GM21447 (cell line): ENCODE data around the gene HNF4A.
"Not testable (repeated sequence)": the region's sequence is repeated elsewhere in the genome, so short reads cannot be mapped to it uniquely, and the experiment has no call there.

Source experiments
- ATAC-seq: cut with Tn5 transposase; IDR thresholded peaks from one replicate; pipeline ENCODE4 v1.9.1; 2021; ENCODE audit not compliant: unreplicated experiment

The HNF4A gene

DNA sequence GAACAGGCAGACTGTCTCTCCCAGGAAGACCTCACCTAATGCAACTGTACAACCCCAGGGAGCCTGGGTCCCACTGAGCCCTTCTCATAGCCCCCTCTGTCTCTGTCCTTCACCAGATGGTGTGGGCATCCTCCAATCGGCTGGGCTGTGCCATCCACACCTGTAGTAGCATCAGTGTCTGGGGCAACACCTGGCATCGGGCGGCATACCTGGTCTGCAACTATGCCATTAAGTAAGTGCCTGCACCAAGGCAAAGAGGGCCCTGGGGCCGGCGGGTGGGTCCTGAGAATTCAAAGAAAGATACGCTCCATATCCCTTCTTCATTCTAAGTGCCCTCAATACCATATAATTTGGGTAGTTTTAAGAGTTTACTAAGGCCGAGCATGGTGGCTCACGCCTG lies 10.4 kb upstream of the HNF4A start:
- no peak for ATAC-seq

DNA sequence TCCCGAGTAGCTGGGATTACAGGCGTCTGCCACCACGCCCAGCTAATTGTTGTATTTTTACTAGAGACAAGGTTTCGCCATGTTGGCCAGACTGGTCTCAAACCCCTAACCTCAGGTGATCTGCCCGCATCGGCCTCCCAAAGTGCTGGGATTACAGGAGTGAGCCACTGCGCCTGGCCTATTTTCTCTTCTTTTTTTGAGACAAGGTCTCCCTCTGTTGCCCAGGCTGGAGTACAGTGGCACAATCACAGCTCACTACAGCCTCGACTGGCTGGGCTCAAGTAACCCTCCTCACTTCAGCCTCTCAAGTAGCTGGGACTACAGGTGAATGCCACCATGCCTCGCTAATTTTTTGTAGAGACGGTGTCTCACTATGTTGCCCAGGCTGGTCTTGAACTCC lies 9.6 kb upstream of the HNF4A start:
- ATAC-seq = not testable (repeated sequence)

DNA sequence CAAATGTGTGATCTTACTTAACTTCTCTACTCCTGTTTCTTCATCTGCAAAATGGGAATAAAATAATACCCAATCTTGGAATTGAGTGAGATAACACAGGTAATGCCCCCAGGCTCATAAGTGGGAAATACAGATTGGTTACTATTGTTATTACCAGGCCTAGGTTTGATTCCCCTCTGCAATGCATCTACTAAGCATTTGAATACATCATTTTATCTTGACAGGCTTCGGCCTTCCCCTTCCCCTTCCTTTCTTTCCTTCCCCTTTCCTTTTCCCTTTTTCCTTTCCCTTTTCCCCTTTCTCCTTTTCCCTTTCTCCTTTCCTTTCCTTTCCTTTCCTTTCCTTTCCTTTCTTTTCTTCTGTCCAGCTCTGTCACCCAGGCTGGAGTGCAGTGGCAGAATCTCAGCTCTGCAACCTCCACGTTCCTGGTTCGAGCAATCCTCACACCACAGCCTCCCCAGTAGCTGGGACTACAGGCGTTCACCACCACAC lies 7.3 kb upstream of the HNF4A start:
- no peak for ATAC-seq

DNA sequence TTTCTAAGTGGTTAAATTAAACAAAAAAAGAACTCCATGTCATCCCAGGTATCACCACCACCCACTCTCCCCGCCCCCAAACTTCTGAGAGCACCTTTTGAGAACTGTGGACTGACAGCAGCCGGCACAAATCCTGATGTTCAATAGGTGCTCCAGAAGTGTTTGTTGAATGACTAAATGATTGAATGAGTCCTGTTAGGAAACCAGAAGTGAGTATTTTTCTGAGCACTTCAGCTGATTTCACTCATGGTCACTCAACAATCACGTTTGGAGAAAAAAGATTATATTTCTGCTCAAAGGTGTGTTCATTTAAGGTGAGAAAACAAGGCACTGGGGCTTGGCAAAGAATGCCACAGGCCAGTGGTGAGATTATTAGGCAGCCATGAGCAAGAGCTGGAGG lies 6.2 kb upstream of the HNF4A start:
- no peak for ATAC-seq

DNA sequence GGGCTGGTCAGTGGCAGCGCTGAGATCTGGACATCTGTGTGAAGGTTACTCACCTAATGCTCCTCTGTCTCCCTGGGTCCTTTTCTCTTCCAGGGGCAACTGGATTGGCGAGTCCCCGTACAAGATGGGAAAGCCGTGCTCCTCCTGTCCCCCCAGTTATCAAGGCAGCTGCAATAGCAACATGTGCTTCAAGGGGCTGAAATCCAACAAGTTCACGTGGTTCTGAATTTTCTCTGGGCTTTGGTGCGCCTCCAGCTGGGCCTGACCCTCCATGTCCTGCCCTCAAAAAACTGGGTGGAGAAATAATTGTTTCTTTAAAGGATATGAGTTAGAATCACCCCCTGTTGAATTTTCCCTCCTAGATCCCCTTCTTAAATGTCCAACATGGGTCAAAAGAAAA lies 4.9 kb upstream of the HNF4A start:
- no peak for ATAC-seq

DNA sequence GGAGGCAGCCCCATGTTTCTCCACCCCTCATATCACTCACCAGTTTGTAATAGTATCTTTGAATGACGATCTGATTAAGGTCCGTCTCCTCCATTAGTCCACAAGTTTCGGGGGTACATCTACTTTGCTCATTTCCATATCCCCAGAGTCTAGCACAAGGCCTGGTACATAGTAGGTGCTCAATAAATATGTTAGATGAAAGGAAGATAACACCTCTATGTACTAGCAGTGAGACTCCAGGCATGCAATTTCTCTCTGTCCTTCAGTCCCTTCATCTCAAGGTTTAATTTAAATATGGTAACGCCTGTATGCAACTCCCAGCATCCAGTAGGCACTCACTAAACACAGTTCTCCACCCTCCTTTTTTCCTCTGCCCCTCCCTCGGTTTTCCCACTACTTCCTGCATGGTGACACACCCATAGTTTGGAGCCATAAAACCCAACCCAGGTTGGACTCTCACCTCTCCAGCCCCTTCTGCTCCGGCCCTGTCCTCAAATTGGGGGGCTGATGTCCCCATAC lies 461 bp upstream of the HNF4A start:
- no peak for ATAC-seq

DNA sequence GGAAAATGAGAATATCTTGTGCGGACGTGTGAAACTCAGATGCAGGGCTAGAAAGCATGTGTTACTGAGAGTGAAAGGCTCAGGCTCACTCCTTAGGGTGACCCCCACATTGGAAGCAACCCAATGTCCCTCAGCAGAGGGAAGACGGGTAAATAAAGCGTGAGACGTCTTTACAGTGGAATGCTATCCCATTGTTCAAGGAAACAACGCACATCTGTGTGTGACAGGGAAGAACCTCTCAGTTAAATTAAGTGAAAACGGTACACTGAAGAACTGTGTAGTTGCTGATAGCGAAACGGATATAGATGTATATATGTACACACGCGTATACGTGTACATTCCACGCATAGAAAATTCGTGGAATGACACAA lies 839 bp downstream of the HNF4A start:
- no peak for ATAC-seq

DNA sequence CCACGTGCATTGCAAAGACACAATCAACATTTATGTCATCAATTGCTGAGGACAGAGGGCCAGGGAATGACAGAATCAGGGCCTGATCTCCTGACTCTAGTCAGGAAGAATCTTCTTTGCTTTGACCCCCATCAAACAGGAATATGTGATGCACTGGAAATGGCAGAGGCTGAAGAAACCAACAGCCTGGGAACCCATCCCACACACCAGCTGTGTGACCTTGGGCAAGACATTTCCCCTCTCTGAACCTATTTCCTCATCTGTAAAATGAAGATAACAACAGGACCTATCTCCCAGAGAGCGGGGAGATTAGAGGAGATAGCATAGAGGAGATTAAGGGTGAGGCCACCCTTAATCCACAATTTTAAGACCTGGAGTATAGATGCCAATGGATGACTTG lies 1.5 kb downstream of the HNF4A start:
- ATAC-seq = no peak

DNA sequence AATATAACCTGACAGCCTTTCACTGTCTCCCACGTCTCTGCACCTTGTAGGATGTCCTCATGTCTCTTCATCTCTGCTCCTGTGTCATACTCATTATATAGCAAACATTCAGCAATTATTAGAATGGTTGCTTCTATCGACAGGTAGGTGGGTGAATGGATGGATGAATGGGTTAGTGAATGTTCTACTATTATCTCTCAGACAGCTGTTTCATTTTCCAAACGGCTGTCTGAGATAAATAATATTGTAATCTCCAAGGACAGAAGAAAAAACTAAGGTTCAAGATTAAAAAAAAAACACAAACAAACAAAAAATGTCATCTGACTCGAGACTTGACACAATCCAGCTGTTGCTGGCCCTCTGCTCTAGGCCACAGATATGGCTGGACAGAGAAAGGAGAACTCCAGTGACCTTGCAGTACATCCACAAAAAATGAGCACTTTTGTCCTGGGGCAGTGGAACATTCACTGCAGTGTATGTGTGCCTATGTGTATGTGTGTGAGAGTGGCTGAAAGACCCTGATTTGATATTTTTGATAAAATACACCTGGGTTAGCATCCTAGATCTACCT lies 2.1 kb downstream of the HNF4A start:
- ATAC-seq = no peak

DNA sequence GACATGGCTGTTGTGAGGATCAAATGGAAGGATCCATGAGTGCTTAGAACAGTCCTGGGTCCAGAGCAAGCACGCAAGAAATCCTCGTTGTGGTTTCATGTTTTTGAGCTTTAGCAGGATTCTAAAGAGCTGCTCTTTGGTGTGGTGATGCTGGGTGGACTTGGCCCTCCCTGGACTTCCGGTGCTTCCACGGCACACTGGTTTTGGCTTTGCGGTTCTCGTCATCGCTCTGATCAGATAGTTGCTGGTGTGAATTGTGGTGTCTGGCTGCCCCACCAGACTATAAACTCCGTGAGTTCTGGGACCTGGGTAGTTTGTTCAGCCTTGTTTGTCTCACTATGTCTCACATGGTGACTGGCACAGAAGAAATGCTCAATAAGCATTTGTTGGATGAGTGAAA lies 3.3 kb downstream of the HNF4A start:
- no peak for ATAC-seq

DNA sequence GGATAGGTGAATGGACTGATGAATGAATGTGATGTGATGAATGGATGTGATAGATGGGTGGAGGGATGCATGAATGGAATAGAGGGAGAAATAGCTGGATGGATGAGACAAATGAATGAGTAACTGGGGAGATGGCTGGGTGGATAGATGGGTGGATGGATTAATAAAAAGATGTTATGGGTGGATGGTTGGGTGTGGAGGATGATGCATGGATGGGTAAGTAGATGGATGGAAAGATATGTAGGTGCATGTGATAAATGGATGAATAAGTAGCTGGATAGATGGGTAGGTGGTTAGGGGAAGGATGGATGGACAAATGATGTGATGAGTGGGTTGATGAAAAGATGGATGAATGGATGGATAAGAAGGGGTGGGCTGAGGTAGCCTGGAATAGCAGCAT lies 4.7 kb downstream of the HNF4A start:
- ATAC-seq = no peak

DNA sequence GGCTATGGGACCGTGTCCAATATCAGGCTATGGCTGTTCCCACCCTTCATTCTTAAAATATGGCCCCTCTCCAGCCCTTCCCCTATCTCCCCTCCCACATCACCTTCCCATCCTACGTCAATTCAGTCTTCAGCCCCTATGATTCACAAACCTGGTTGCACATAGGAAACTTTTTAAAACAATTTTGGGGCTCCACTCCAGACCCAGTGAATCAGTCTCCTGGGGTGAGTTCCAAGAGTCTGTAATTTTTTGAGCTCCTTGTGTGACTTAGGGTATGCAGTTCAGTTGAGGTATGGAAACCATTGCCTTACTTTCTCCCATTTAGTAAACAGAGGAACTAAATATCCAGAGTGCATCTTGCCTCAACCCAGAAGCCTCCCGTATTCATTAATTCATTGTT lies 5.5 kb downstream of the HNF4A start:
- ATAC-seq = no peak

DNA sequence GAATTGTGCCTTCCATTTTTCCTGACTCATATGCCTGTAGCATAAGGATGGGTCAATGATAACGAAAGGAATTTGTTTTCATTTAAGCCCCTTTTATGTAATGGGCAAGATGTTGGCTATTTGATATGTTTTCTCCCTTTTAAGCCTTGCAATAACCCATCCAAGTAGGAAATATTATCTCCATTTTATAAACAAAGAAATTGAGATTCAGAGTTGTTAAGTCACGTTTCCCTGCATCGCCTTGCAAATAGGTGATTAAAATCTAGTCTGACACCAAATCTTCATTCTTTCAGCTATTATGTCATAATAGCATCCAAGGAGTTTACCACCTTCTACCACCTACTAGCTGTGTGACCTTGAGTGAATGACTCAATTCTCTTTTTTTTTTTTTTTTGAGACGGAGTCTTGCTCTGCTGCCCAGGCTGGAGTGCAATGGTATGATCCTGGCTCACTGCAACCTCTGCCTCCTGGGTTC lies 7.0 kb downstream of the HNF4A start:
- ATAC-seq = no peak

DNA sequence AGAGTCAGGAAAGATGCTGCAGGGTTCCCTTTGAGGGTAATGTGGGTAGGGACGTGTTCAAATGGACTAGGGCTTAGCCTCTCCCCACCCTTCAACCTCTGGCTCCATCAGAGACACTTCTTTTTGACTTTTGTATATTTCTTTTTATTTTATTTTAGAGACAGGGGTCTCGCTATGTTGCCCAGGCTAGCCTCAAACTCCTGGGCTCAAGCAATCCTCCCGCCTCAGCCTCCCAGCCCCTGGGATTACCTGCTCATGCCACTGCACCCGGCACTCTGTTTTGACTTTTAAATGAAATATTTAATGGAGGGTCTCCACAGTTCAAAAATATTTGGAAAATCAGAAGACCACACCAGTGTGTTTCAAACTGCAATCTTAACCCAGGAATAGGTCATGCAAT lies 8.6 kb downstream of the HNF4A start:
- no peak for ATAC-seq

DNA sequence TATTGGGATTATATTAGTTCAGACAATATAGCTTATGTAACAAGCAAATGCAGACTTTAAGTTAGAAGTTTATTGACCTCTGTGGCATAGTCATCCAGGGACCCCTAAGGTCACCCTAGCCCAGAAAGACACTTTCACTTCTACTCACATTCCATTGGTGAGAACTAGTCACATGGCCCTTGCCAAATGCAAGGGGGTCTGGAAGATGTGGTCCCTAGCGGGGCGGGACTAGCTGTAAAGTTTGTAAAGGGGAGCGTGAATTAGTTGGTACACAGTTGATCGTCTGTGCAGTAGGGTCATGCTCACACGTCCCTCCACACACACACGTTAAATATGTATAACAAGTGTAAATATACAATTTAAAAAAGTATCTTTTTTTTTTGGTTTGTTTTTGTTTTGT lies 9.3 kb downstream of the HNF4A start:
- ATAC-seq = no peak

DNA sequence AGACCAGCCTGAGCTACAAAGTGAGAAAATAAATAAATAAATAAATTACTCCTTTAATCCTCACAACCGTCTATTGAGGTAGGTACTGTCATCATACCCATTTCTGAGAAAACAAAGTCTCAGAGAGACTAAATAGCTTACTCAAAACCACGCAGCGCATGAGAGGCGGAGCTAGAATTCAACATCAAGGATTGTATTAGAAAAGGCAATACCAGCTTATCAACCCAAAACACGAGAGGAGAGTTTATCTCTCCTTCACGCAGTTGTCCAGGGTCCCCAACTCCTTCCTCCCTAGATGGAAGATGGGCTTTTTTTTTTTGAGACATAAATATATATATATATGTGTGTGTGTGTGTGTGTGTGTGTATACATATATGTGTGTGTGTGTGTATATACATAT lies 12.2 kb downstream of the HNF4A start:
- no peak for ATAC-seq

DNA sequence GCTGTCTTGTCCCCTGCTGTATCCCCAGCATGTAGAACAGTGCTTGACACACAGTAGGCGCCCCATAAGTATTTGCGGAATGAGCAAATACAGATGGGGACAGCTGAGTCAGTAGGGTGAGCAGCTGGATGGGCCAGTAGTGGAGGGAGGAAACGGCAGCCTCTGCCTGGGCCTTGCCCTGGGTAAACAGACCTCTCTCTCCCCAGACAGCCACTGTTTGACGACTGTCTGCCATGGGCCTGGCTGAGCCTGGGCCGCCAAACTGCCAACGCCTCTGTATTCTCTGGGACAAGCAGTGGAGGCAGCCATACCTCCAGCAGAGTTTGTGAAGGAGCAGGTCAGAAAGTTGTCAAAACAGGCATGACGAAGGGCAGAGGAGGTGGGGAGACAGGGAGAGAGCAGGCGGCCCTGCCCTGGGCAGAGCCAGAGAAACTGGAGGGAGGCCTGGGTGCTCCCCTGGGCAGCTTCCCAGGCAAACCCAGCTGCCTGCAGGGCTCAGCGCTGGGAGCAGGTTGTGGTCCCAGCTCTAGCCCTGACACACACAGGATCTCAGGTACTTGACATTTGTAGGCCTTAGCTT lies 15.2 kb downstream of the HNF4A start:
- no peak for ATAC-seq

DNA sequence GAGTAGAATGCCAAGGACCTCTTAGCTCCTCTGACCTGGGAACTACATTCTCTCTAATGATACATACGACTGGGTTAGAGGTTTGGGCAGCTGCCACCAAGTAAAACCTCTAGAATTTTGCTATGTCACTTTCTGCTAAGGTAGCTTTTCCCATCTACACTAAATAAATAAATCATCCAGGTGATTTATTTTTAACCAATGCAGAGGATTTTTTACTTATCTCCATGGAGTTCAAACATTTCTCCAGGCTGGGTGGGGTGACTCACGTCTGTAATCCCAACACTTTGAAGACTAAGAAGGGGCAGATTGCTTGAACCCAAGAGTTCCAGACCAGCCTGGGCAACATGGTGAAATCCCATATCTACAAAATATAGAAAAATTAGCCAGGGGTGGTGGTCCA lies 27.1 kb downstream of the HNF4A start:
- no peak for ATAC-seq

DNA sequence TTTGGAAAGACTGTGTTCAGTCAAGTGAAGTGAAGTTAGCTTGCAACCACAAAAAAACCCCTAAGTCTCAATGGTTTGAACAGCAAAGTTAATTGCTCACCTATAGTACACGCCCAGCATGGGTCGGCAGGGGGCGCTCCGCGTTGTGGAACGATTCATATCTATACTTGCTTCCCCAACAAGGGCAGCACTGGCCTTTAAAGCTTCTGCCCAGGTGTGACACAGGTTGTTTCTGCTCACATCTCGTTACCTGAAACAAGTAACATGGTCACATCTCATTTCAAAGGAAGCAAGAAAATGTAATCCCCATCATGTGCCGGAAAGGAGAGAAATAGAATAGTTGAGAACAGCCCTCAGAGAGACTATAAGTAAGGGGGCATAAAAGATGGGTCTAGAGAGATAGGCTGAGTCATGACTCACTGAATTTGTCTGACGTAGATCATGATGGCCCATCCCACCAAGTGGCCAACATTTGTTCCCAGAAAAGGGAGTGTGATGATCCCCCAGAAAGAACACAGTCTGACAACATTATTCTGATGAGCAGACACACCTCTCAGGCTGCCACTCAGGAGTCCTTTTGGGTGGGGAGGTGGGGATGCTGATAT lies 29.0 kb downstream of the HNF4A start:
- no peak for ATAC-seq

DNA sequence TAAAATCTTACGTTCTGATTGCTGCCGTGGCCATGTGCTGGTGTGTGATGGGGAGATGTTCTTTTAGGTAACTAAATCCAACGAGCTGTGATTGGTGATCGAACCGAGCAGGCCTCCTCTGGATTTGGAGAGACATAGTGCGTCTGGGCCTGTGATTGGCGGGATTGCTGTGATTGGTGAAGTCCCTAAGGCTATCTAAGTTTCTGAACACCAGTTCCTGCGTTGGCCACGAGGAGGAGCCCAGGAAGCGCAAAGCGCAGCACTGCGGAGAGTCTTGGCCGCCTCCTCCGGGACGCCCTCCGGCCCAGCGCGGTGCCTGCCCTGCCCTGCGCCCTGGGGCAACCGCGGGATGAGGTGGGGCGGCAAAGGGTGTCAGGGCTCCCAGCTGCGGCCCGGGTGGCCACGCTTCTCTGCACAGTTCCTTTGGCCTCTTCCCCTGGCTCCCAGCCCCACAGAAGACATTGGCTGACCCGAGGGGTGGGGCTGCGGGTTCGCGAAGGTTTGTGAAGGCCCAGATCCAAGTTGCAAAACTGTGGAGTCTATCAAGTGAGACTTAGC lies 33.0 kb downstream of the HNF4A start:
- ATAC-seq = no peak

DNA sequence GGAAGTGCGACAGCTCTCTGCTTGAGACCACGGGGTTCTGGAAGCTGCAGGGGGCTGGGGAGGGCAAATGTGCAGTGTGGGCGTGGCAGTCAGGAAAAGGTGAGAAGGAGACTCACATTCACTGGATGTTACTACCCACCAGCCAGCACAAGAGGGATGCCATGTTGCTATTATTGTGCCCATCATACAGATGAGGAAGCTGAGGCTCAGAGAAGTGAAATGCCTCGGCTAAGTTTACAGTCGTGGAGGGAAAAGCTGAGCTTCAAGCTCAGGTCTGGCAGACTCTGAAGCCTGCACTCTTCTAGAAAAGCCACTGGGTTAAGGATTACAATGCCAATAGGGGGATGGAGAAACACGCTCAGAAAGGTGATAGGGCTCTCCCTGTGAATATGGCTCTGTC lies 34.4 kb downstream of the HNF4A start:
- ATAC-seq = no peak

DNA sequence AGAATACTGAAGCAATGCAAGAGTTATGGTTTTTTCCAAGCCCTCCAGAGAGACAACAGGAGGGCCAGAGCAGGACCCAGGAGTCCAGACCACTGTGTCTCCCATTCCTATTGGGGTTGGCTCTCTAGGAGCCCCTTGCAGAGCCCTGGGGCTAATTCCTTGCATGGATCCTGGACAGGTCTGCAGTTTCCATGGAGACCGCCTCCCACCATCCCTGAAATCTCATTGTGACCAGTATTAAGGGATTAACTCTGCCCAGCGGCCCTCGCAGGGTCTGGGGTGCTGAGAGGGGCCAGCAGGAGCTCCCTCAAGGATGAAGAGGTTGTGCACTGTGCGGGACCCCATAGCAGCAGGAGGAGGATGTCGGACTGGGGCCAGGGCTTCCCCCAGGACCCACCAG lies 34.8 kb downstream of the HNF4A start:
- no peak for ATAC-seq
